ENCODE results near the gene IFITM1. TPM values are rescaled to one million over a fixed set of nuclear protein-coding genes. Genes with fewer than 3 reads are reported as not detected.
A peak's percentile ranks its signal among the peaks of the same experiment; 100 is the strongest.

IFITM1 gene
- total and polyA plus RNA-seq, 9 of the 15 experiments (the other 6 are each of a cell fraction or from before 2014, with no cell fraction given), result 691 to 5,579 (median 974) TPM

GRCh38 chr11:313787-314553 is at the start of gene IFITM1 (continued):
- TF ChIP-seq BRD9 (IDR thresholded peaks at IDR 0.05; ENCODE audit: low read depth, partially characterized antibody) (no peak), SMAD1 (IDR thresholded peaks at IDR 0.05; ENCODE audit: low read depth, low read length, partially characterized antibody) (peak; percentile 24), ZFP36 (IDR thresholded peaks at IDR 0.05; ENCODE audit: low read depth, low read length, partially characterized antibody) (no peak), ZFP1 (CRISPR knock-in tag; IDR thresholded peaks at IDR 0.05) (no peak), XRCC3 (IDR thresholded peaks at IDR 0.05) (no peak), CEBPZ (IDR thresholded peaks at IDR 0.05; ENCODE audit: borderline replicate concordance, low read depth, low read length) (no peak), ZNF197 (CRISPR knock-in tag; IDR thresholded peaks at IDR 0.05; ENCODE audit: low read depth) (no peak), SMAD2 (IDR thresholded peaks at IDR 0.05; ENCODE audit: low read depth, low read length) (no peak), ATF7 (IDR thresholded peaks at IDR 0.05) (no peak), ZNF561 (CRISPR knock-in tag; conservative IDR thresholded peaks at IDR 0.05) (no peak), FOXP1 (CRISPR knock-in tag; IDR thresholded peaks at IDR 0.05) (no peak), CHCHD3 (CRISPR knock-in tag; IDR thresholded peaks at IDR 0.05) (0 out of 2 replicates have a peak, but pooled peaks have one; percentile 57), TSC22D4 (tag; IDR thresholded peaks at IDR 0.05) (no peak), RHOXF2B (CRISPR knock-in tag; conservative IDR thresholded peaks at IDR 0.05) (no peak), USF1 (CRISPR knock-in tag; IDR thresholded peaks at IDR 0.05) (no peak), SUPT5H (IDR thresholded peaks at IDR 0.05) (peak; percentile 96), RBBP5 (IDR thresholded peaks at IDR 0.05; ENCODE audit: borderline replicate concordance, insufficient read depth, low read length, poor library complexity, severe bottlenecking) (peak; percentile 54), ZNF512 (tag; IDR thresholded peaks at IDR 0.05) (no peak), E2F4 (CRISPR knock-in tag; IDR thresholded peaks at IDR 0.05; ENCODE audit: low read depth) (no peak), ZNF282 (CRISPR knock-in tag; IDR thresholded peaks at IDR 0.05) (no peak), ZC3H8 (IDR thresholded peaks at IDR 0.05) (no peak), HSF4 (CRISPR knock-in tag; IDR thresholded peaks at IDR 0.05; ENCODE audit: borderline replicate concordance) (no peak), CCNT2 (IDR thresholded peaks at IDR 0.05; ENCODE audit: borderline replicate concordance, extremely low read depth, insufficient read length, low read depth, low read length) (no peak)

Measured in K562 (cell line).